Endothelial cell of umbilical vein (primary cell): ENCODE measurements around the gene MT1H.
"Not testable (repeated sequence)": the region's sequence is repeated elsewhere in the genome, so short reads cannot be mapped to it uniquely, and the experiment has no call there.

Experiments
- CTCF ChIP-seq, 2 donors: IDR thresholded peaks; 1 replicate in 1 of 2; 2 replicates in 1 of 2; pipeline ENCODE4 v1.5.1; 2011; ENCODE audit warnings: low read length in 2 of 2, mild to moderate bottlenecking in 2 of 2, moderate library complexity in 2 of 2, control low read depth in 1 of 2, inconsistent platforms in 1 of 2, low read depth in 1 of 2; ENCODE audit not compliant: insufficient read depth in 1 of 2; ENCODE audit errors: extremely low read depth in 1 of 2
- EZH2 ChIP-seq: IDR thresholded peaks from 2 replicates; pipeline ENCODE4 v1.6.1; 2012; ENCODE audit warnings: borderline replicate concordance, low read depth, mild to moderate bottlenecking, moderate library complexity, low read length, inconsistent platforms; ENCODE audit not compliant: severe bottlenecking
- GATA2 ChIP-seq: IDR thresholded peaks from 2 replicates; pipeline ENCODE4 v1.7.0; 2011; ENCODE audit warnings: low read depth, mild to moderate bottlenecking, moderate library complexity, mixed read lengths, low read length; ENCODE audit not compliant: insufficient read length, insufficient read depth
- MAX ChIP-seq: IDR thresholded peaks from 2 replicates; pipeline ENCODE4 v1.6.1; 2011; ENCODE audit not compliant: insufficient read depth, insufficient read length
- POLR2A ChIP-seq: IDR thresholded peaks from 2 replicates; pipeline ENCODE4 v1.6.1; 2012; ENCODE audit warnings: low read depth, mild to moderate bottlenecking, control low read depth, low read length

DNA sequence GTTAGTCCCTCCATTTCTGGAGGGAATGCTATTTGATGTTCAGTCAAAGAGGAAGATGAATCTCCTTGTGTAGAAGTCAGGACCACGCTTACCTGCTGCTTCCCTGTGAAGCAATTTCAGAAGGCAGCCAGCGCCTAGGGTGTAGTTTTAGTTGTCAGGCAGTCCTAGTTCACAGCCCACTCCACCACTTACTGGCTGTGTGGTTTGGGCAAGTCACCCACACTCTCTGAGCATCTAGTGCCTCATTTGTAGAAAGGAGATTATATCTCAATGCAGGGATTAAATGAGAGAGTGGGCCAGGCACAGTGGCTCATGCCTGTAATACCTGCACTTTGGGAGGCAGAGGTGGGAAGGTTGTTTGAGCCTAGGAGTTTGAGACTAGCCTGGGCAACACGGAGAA lies 2.6 kb downstream of the MT1H start:
- not testable (repeated sequence) for TF ChIP-seq CTCF (IDR thresholded peaks at IDR 0.05; ENCODE audit: extremely low read depth in 1 of 2, insufficient read depth in 1 of 2, low read depth in 1 of 2, low read length in 2 of 2); GATA2; POLR2A; EZH2; MAX
